ENCODE results near the gene GPR83. TPM values are rescaled to one million over a fixed set of nuclear protein-coding genes. Genes with fewer than 3 reads are reported as not detected.
"Not testable (repeated sequence)": the region's sequence is repeated elsewhere in the genome, so short reads cannot be mapped to it uniquely, and the experiment has no call there.

Gene GPR83
- total and polyA plus RNA-seq, 2 donors from 2014 or later = 0.28 TPM; not detected in 1

- FAIRE-seq (no peak), DNase-seq (no peak)
- peaks cover 0 to 7% (median 0%) of the 10 kb centered on the region in 3 donors for H3K4me1 ChIP-seq (ENCODE audit: control insufficient read depth in 2 of 3, insufficient read depth in 2 of 3, low read depth in 1 of 3, low read length in 3 of 3)
- no peaks in the 10 kb centered on the region for H3K36me3 ChIP-seq (ENCODE audit: control insufficient read depth in 2 of 3, insufficient read depth in 3 of 3, low read length in 3 of 3)
- no peak overlapping the region for H3K27ac ChIP-seq (ENCODE audit: low read depth in 2 of 2, low read length in 2 of 2)
- TF ChIP-seq CTCF (IDR thresholded peaks at IDR 0.05; ENCODE audit: borderline replicate concordance, extremely low read depth, insufficient read depth) = no peak
- intact Hi-C loops (cut with DNase I) = no loop called here
- no peaks in the 10 kb centered on the region for H3K27me3 ChIP-seq (ENCODE audit: control insufficient read depth, insufficient read depth, low read length)
- no peaks in the 10 kb centered on the region for H3K9me3 ChIP-seq (ENCODE audit: control insufficient read depth in 2 of 3, insufficient read depth in 1 of 3, low read length in 3 of 3)
- H3K9ac ChIP-seq (ENCODE audit: low read length in 3 of 3) = no peak overlapping the region
- H3K4me3 ChIP-seq (ENCODE audit: low read length in 3 of 3) = no peak overlapping the region
These were observed 3.1 kb downstream of the GPR83 start for GRCh38 chr11:94398101-94398500.

GRCh38 chr11:94396282-94396681, 4.9 kb downstream of the GPR83 start:
- Histone ChIP-seq H3K9me3 (ENCODE audit: control insufficient read depth in 2 of 3, insufficient read depth in 1 of 3, low read length in 3 of 3) (no peaks in the 10 kb centered on the region), H3K4me3 (ENCODE audit: low read length in 3 of 3) (no peak overlapping the region), H3K27ac (ENCODE audit: low read depth in 2 of 2, low read length in 2 of 2) (no peak overlapping the region), H3K36me3 (ENCODE audit: control insufficient read depth in 2 of 3, insufficient read depth in 3 of 3, low read length in 3 of 3) (no peaks in the 10 kb centered on the region), H3K4me1 (ENCODE audit: control insufficient read depth in 2 of 3, insufficient read depth in 2 of 3, low read depth in 1 of 3, low read length in 3 of 3) (peaks cover 0 to 4% (median 0%) of the 10 kb centered on the region in 3 donors), H3K27me3 (ENCODE audit: control insufficient read depth, insufficient read depth, low read length) (no peaks in the 10 kb centered on the region), H3K9ac (ENCODE audit: low read length in 3 of 3) (no peak overlapping the region)
- DNase-seq = no peak
- intact Hi-C loops (cut with DNase I) = no loop called here
- TF ChIP-seq CTCF (IDR thresholded peaks at IDR 0.05; ENCODE audit: borderline replicate concordance, extremely low read depth, insufficient read depth) = no peak
- no peak for FAIRE-seq

- H3K36me3 ChIP-seq (ENCODE audit: control insufficient read depth in 2 of 3, insufficient read depth in 3 of 3, low read length in 3 of 3); intact Hi-C loops (cut with DNase I); H3K27me3 ChIP-seq (ENCODE audit: control insufficient read depth, insufficient read depth, low read length); H3K27ac ChIP-seq (ENCODE audit: low read depth in 2 of 2, low read length in 2 of 2); FAIRE-seq; H3K9me3 ChIP-seq (ENCODE audit: control insufficient read depth in 2 of 3, insufficient read depth in 1 of 3, low read length in 3 of 3); H3K4me1 ChIP-seq (ENCODE audit: control insufficient read depth in 2 of 3, insufficient read depth in 2 of 3, low read depth in 1 of 3, low read length in 3 of 3); H3K4me3 ChIP-seq (ENCODE audit: low read length in 3 of 3); H3K9ac ChIP-seq (ENCODE audit: low read length in 3 of 3); DNase-seq: not testable (repeated sequence)
These were observed 9.3 kb downstream of the GPR83 start for GRCh38 chr11:94391937-94392336.

- TF ChIP-seq CTCF (IDR thresholded peaks at IDR 0.05; ENCODE audit: borderline replicate concordance, extremely low read depth, insufficient read depth) = no peak
- intact Hi-C loops (cut with DNase I) = no loop called here
- no peaks in the 10 kb centered on the region for H3K9me3 ChIP-seq (ENCODE audit: control insufficient read depth in 2 of 3, insufficient read depth in 1 of 3, low read length in 3 of 3)
- H3K27me3 ChIP-seq (ENCODE audit: control insufficient read depth, insufficient read depth, low read length) = no peaks in the 10 kb centered on the region
- DNase-seq = no peak
- H3K36me3 ChIP-seq (ENCODE audit: control insufficient read depth in 2 of 3, insufficient read depth in 3 of 3, low read length in 3 of 3) = no peaks in the 10 kb centered on the region
- H3K4me1 ChIP-seq (ENCODE audit: control insufficient read depth in 2 of 3, insufficient read depth in 2 of 3, low read depth in 1 of 3, low read length in 3 of 3) = no peaks in the 10 kb centered on the region
- no peak overlapping the region for H3K27ac ChIP-seq (ENCODE audit: low read depth in 2 of 2, low read length in 2 of 2)
- H3K4me3 ChIP-seq (ENCODE audit: low read length in 3 of 3) = no peak overlapping the region
- no peak for FAIRE-seq
- H3K9ac ChIP-seq (ENCODE audit: low read length in 3 of 3) = no peak overlapping the region
These were observed 21.6 kb downstream of the GPR83 start for GRCh38 chr11:94379613-94380012.
